OCI-LY7 (cell line): Measurements from ENCODE around the gene HNRNPAB.

Source experiments
- CTCF ChIP-seq: fragments of 200-600 bp; sonication (generic); conservative IDR thresholded peaks from 2 replicates; pipeline ENCODE4 v1.5.1; 2014; ENCODE audit warnings: mild to moderate bottlenecking, antibody characterized with exemption, low read length, moderate library complexity, mixed read lengths
- EZH2phosphoT487 ChIP-seq: fragments of 200-600 bp; sonication (generic); IDR thresholded peaks from 2 replicates; pipeline ENCODE4 v1.6.1; 2018; ENCODE audit warnings: low read depth, borderline replicate concordance, mild to moderate bottlenecking, mixed run types, antibody characterized with exemption, low read length, moderate library complexity, mixed read lengths

- TF ChIP-seq CTCF (no peak), EZH2phosphoT487 (no peak)
Observed at GRCh38 chr5:178244576-178244975, 40.2 kb downstream of the HNRNPAB start.
